Cortex of kidney (tissue), 1 donor: ENCODE measurements around the gene HMGCR.

Experiments used
- DNase-seq: peaks from one replicate; lab custom pipeline; 2025; lab: John Stamatoyannopoulos, UW

The HMGCR gene

DNA sequence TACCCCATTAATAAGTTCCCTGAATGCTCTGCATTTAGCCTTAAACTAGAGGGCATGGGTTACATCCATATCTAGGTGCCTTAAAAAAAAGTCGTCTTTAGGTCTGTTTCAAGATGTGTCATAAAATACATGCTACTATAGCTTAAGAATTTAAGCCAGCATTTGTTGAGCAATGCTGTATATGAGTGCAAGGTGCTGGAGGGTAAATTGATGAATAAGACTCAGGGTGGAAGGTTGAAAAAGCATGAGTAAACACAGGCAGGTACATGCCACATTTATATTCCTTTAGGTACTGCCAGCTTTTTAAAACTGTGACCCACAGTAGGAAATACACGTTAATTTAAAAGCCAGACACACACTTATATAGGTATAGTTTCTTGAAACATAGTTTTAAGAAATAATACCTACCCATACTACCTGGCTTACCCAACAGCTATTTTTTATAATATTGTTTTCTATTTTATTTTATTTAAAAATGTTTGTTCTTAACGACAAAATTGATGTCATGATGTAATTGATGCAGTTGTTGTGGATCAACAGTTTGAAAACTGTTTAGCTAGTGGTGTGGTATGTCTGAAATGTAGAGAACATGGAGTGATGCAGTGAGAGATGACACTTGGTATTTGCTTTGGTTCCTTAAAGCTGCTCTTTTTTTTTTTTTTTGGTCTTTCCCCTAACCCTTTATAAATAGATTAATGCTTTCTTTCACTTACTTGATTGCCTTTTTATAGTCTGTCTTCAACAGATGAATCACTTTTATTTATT, 3.9 kb downstream of the HMGCR start:
- DNase-seq, result no peak

DNA sequence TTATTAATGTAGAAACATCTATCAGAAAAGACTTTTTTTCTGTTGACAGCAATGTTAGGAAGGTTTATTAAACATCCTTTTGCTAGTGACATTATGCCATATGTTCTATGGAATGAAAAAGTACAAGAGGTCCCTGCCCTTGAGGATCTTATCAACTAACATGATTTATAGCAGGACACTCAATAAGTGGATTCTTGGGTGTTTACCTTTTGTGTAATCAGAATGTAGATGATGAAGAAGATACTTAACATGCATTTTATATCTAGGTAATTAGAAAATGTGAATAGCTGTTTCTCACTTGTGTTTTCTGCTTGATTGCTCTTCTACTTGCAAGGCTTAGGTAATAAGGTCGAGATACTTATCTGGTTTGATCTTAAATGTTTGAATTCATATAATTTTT, 4.9 kb downstream of the HMGCR start:
- DNase-seq, result no peak

DNA sequence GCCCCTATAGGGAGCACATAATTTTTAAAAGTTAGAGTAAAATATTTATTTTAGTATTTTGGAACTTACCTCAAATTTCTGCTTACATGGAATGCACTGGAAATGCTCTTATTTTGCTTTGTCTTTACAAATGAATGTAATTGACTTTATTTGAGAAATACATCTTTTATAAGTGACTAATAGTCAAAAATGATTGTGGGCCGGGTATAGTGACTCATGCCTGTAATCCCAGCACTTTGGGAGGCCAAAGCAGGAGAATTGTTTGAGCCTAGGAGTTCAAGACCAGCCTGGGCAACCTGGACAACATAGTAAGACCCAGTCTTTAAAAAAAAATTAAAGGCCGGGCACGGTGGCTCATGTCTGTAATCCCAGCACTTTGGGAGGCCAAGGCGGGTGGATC, 5.8 kb downstream of the HMGCR start:
- DNase-seq, result no peak

DNA sequence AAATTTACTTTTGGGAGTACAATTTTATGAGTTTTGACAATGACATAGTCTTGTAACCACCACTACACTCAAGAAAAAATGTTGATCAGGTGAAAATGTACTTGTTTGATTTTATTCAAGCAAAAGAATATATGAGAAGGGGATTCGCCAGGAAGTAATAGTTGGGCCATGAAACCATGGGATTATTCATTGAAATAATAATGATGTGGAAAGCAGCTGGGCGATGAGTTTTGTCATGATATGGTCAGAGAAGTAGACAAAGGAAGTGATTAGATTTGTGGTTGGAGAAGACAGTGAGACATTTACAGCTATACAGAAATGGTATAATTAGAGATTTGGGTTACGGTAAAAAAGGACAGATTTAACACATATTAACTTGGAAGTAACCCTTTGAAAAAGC, 11.2 kb downstream of the HMGCR start:
- DNase-seq, result no peak

DNA sequence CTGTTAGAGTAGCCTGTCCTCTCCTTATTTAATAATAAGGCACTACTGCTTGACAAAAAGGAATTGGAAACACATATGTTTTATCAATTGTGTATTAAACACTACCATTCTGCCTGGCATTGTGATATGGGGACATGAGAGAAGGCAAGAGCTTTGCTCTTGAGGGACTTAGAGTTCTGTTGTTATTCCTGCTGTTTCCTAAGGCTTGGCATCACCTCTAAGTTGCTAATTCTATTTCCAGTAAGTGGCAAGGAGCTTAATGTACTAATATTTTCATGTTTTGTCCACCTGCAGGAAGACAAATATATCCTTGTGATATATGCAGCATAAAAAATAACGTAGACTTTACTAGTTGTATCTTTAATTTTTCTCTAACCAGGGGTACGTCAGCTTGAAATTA, 12.6 kb downstream of the HMGCR start:
- no peak for DNase-seq

DNA sequence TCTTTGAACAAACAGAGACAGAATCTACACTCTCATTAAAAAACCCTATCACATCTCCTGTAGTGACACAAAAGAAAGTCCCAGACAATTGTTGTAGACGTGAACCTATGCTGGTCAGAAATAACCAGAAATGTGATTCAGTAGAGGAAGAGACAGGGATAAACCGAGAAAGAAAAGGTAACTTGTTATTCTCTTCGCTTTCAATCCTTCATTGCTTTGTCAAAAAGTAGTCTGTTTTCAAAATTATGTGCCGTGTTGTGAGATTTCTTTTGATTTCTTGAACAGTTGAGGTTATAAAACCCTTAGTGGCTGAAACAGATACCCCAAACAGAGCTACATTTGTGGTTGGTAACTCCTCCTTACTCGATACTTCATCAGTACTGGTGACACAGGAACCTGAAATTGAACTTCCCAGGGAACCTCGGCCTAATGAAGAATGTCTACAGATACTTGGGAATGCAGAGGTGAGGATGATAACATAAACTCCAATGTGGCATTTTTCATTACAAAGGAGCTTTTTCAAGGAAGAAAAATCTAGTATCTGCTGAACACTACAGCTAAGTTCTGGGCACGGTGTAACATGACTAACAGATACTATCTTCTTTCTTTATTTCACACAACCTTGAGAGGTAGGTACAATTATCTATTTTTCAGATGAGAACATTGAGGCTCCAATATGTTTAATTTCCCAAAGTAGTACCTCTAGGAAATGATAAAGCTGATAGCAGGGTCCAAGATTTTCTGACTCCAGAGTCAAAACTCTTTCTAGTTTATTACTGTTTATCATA, 14.3 kb downstream of the HMGCR start:
- DNase-seq, result no peak

DNA sequence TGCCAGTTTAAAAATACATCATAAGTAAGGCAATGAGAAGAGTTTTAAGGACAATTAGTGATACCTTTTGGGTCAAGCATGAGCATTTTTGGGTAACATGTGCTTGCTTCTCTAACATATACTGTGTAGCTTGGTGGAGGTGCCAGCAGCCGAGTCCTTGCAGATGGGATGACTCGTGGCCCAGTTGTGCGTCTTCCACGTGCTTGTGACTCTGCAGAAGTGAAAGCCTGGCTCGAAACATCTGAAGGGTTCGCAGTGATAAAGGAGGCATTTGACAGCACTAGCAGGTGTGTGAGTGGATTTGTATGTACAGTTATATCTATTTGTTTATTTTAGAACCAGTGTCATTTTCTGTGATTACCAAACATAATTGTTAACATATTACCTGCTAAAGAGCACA, 18.2 kb downstream of the HMGCR start:
- no peak for DNase-seq

DNA sequence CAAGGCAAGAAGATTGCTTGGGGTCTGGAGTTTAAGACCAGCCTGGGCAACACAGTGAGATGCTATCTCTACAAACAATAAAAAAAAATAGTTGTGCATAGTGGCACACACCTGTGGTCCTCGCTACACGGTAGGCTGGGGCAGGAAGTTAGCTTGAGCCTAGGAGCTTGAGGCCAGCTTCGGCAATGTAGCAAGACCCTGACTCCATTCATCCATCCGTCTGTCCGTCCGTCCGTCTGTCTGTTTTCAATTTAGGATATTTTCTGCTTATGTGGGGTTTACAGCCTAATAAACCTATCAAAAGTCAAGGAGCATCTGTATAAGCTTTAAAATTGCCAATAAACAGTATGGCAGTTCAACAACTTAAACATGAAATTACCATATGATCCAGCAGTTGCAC, 19.7 kb downstream of the HMGCR start:
- DNase-seq, result no peak

DNA sequence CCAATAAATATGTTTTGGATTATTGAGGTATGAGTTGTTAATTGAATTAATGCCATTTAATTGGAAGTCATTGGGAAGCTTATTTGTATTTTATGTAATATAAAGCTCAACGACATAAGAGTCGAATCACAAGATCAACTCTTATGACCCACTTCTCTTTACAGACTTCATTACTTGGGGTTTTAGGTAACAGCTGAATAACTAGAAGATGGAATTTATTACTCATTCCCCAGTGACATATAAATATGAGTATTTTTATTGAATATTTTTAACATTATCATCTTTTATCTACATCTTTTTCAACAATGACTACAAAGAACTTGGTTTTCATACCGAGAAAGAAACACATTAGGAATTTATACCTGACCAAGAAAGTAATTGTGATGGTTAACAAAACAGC, 21.1 kb downstream of the HMGCR start:
- DNase-seq, result no peak

DNA sequence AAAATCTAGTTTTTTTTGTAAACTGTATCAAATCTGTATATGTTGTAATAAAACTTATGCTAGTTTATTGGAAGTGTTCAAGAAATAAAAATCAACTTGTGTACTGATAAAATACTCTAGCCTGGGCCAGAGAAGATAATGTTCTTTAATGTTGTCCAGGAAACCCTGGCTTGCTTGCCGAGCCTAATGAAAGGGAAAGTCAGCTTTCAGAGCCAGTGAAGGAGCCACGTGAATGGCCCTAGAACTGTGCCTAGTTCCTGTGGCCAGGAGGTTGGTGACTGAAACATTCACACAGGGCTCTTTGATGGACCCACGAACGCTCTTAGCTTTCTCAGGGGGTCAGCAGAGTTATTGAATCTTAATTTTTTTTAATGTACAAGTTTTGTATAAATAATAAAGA, 24.3 kb downstream of the HMGCR start:
- DNase-seq, result no peak

DNA sequence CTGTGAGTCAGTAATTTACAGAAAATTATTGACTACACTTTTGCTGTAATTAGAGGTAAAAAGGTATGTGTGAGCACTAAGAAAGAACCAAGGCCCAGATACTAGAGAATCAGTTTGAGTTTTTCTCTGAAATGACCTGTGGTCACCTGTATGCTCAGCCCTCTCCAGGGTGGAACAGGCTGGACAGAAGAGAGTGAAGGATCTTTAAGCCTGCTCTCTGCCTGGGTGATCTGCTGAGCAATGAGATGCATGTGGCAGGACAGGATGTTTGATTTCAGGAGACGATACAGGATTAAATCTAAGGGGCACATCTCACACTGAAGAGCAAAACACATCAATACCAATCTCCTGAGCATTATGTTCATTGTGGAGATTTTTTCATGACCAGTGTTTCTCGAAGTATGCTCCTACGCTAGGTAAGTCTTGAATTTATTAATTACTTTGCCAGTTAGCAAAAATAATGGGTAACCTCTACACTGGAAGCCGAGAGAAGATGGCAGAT, 25.5 kb downstream of the HMGCR start:
- no peak for DNase-seq

DNA sequence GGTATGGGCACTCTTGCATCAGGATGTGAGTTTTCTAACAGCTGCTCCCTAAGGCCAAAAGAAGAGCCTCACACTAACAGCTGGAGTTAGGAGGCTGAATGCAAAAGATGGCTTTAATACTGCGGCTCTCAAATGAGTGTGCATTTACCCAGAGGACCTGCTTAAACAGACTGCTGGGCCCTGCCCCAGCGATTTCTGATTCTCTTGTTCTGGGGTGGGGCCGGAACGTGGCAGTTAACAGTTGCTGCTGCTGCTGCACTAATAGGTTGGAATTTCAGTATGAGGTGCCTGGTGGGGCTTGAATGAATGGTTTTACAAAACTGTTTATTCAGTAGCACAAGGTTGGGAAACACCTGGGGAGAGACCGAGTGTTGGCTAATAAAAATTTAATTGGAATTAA, 26.1 kb downstream of the HMGCR start:
- DNase-seq, result no peak

DNA sequence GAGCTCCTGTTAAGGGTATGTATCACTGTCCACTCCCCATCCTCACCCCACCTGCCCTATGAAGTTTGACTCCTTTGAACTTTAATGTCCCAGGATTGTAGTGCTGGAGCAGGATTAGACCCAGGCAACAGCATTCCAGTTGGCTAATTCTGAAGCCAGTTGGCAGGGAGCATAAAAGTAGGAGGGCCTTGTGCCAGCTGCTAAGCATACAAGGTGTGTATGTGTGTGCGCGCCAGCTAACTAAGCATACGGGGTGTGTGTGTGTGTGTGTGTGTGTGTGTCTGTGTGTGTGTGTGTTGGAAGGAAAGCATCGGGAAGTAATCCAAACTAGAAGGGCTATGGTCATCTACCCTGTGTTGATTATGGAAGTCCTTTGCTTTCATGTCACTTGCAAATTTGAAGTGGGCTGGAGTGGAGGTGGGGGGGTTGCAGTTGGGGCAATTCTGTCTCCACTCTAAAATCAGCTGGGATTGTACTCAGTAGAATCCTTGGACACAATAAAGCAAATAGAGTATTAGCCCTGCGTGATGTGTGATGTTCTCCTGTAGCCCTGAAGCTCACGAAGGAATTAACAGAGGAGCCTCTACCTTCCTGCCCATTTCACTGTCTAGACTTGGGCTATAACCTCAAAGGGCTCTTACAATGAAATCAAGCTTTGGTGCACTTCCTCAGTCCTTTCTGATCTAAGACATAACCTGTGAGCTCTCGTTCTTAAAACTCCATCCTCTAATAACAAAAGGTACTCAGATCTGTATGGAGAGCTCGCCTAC, 26.9 kb downstream of the HMGCR start:
- no peak for DNase-seq

DNA sequence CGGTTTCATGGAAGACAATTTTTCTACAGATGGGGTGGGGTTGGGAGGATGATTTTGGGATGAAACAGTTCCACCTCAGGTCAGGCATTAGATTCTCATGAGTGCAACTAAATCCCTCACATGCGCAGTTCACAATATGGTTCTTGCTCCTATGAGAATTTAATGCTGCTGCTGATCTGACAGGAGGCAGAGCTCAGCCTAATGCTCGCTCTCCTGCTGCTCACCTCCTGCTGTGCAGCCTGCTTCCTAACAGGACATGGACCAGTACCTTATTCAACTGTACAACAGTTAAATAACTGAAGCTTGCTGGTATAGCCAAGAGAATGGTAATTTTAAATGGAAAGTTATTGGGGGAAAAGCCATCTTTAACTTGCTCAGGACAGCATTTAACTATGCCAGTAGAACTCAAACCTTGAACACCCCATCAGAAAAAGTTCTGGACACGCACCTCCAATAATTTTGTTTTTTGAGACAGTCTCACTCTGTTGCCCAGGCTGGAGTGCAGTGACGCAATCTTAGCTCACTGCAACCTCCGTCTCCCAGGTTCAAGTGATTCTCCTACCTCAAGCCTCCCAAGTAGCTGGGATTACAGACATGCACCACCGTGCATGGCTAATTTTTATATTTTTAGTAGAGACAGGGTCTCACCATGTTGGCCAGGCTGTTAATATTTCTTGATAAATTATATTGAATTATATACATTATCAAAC, 27.7 kb downstream of the HMGCR start:
- no peak for DNase-seq

DNA sequence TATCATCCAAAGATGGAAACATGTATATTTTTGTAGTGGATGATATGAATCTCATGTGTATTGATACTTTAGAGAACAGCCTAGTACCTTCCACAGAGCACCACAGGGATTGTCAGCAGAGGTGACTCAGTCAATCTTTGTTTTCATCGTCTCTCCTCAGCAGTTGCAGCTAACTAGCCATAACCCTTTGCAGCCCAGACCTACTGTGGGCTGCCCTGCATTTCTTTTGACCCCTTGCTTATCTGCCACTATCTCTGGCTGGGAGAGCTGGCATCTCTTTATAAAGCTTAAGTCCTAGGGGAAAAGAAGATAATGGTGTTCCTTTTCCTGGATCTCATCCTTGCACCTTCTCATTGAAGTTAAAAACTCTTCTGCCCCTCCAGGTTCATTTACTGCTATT, 28.7 kb downstream of the HMGCR start:
- DNase-seq, result no peak

DNA sequence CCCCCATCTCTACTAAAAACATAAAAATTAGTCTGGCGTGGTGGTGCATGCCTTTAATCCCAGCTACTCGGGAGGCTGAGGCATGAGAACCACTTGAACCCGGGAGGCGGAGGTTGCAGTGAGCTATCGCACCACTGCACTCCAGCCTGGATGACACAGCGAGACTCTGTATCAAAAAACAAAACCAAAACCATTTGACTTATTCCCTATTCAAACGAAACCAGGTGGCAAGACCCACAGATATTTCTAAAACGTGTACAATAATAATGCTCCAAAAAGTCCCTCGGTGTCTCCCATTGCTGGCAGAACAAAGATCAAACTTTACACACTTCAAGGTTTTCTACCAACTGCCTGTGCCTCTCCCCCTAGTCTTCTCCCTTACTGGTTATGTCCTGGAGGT, 29.8 kb downstream of the HMGCR start:
- no peak for DNase-seq

DNA sequence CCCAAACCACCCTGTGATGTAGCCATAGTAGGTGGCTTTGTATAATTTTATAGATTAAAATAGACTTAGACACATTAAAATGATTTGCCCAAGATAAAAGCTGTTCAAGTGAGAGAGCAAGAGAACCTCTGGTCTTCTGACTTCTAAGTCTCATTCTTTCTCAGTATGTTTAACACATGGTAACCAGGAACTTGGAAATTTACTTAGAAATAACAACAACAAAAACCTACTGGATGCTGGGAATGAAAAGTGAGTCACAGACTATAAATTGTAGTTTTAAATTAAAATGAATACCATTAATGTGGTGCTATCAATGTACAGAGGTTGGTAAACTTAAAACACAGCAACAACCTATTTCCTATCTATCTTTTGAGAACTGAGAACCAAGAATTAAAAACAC, 30.4 kb downstream of the HMGCR start:
- DNase-seq, result no peak

DNA sequence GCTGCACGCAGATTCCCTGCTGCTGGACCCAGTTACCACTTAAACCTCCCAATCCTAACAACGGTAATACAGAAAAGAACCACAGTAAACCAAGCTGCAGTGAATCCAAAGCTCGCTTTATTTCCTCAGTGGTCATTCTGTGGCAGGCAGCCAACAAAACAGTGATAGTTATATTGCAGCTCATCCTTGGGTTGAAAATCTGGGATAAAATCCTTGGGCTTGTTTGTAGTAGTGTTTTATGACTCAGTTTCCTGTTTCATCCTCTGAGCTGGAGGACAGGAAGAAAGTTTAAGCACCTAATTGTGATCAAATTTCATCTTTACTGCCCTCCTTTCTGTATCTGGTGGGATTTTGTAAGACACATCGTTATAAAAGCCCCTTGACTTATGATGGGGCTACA, 31.4 kb downstream of the HMGCR start:
- no peak for DNase-seq

DNA sequence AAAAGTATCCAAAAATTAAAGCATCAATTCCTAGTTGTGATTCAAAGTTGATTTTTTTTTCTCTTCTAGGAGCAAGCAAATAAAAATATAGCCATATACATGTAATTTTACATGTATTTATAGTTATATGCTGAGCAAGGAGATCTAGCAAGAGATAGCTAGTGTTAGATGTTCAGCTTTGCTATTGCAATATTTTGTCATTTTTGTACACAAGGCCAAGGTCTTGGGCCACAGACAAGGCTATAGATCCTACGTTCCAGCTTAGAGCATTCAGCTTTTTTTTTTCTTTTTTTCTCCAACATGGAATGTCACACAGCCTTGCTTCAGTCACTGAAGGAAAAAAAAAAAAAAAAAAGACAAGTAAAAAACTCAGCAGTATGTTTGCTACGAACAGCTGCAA, 36.8 kb downstream of the HMGCR start:
- no peak for DNase-seq

DNA sequence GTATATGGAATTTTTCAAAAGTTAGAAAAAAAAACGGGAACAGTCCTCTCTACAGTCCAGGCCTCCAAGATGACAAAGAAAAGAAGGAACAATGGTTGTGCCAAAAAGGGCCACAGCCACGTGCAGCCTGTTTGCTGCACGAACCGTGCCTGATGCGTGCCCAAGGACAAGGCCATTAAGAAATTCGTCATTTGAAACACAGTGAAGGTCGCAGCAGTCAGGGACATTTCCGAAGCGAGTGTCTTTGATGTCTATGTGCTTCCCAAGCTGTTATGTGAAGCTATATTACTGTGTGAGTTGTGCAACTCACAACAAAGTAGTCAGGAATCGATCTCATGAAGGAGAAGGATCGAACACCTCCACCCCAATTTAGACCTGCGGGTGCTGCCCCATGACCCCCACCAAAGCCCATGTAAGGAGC, 37.4 kb downstream of the HMGCR start:
- no peak for DNase-seq

DNA sequence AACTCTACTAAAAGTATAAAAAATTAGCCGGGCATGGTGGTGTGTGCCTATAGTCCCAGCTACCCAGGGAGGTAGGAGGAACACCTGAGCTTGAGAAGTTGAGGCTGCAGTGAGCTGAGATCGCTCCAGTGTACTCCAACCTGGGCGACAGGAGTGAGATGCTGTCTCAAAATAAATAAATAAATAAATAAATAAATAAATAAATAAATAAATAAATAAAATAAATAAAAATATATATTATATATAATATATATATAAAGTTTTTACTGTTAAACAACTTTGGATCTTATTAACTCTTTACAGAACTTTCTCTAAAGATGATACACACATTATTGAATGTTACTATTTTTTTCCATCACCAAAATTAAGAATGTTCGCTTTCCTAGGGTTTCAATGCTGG, 38.4 kb downstream of the HMGCR start:
- no peak for DNase-seq

DNA sequence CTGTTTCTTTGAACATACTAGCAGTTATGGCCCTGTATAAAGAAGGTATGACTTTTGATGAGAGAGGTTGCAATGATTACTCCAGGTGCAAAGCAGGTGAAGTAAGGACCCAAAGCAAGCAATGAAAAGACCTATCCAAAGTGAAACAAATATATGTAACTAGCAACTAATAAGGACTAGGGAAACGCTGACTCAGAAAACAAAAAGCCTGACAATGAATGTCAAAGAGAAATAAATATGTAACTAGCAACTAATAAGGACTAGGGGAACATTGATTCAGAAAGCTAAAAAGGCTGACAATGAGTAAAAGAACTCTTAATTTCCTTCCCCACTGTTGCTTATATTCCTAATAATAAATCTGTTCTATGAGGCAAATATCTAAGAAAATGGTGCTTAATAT, 43.1 kb downstream of the HMGCR start:
- no peak for DNase-seq
